BJ (cell line): ENCODE measurements around the gene VPS4A. TPM values are rescaled to one million over a fixed set of nuclear protein-coding genes. Genes with fewer than 3 reads are reported as not detected.

Experiments used
- CTCF ChIA-PET: fragments of 350-600 bp; formaldehyde crosslinking; extraction: SDS; loops from one replicate; lab custom pipeline; 2021; ENCODE audit warnings: antibody characterized with exemption, inconsistent platforms; lab: Yijun Ruan, JAX
- POLR2A ChIA-PET: fragments of 300-600 bp; sonication (Branson Sonifier 250); formaldehyde crosslinking; extraction: SDS; loops from one replicate; lab custom pipeline; 2021; ENCODE audit warnings: antibody characterized with exemption; lab: Charles Lee
- DNase-seq: peaks from one replicate; pipeline ENCODE4 v3.0.0-alpha.2; 2011; ENCODE audit warnings: low read depth
- H3K27me3 ChIP-seq: 2 replicates; pipeline ENCODE4 v1.6.0; 2011; ENCODE audit warnings: low read length; ENCODE audit not compliant: control insufficient read depth, insufficient read depth
- H3K36me3 ChIP-seq: 2 replicates; pipeline ENCODE4 v1.5.1; 2011; ENCODE audit warnings: low read length; ENCODE audit not compliant: control insufficient read depth, insufficient read depth
- H3K4me3 ChIP-seq: 2 replicates; pipeline ENCODE4 v1.5.1; 2011; ENCODE audit warnings: low read depth, mild to moderate bottlenecking, control low read depth, low read length
- polyA plus RNA-seq: library from polyadenylated mRNA; depleted of rRNA; stranded (reverse); fragments of >200 nt; gene quantifications from 2 replicates; pipeline ENCODE4 v1.2.3, GENCODE V29; 2011
- TF ChIP-seq, protein P1 (sequence below): IDR thresholded peaks from 2 replicates; pipeline ENCODE4 v1.5.1; 2011; ENCODE audit warnings: low read depth, mild to moderate bottlenecking, control low read depth, inconsistent platforms, low read length, moderate library complexity; ENCODE audit not compliant: insufficient read depth

Gene VPS4A
- polyA plus RNA-seq, 1 experiment = 19.4 TPM

DNA sequence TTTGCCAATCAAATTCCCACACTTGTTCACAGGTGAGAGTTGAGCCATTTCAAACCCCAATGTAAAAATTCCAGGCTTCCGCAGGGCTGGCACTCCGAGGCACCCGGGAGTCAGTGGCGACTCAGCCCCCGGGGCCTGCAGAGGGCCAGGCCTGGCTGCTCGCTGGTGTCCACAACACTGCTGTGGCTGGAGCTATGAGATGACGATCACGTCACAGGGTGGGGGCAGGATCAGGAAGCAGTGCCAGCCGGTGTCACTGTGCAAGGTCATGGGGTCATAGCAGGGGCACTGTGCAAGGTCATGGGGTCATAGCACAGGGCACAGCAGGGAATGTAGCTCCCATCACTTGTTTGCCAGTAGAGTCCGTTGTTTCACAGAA lies 7.8 kb downstream of the VPS4A start:
- TF ChIP-seq, protein P1, sequence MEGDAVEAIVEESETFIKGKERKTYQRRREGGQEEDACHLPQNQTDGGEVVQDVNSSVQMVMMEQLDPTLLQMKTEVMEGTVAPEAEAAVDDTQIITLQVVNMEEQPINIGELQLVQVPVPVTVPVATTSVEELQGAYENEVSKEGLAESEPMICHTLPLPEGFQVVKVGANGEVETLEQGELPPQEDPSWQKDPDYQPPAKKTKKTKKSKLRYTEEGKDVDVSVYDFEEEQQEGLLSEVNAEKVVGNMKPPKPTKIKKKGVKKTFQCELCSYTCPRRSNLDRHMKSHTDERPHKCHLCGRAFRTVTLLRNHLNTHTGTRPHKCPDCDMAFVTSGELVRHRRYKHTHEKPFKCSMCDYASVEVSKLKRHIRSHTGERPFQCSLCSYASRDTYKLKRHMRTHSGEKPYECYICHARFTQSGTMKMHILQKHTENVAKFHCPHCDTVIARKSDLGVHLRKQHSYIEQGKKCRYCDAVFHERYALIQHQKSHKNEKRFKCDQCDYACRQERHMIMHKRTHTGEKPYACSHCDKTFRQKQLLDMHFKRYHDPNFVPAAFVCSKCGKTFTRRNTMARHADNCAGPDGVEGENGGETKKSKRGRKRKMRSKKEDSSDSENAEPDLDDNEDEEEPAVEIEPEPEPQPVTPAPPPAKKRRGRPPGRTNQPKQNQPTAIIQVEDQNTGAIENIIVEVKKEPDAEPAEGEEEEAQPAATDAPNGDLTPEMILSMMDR = no peak
- Histone ChIP-seq H3K36me3 (peaks cover 66% of the 10 kb centered on the region), H3K4me3 (no peak overlapping the region), H3K27me3 (no peaks in the 10 kb centered on the region)
- ChIA-PET POLR2A (no interaction called here), CTCF (no interaction called here)
- no peak for DNase-seq

DNA sequence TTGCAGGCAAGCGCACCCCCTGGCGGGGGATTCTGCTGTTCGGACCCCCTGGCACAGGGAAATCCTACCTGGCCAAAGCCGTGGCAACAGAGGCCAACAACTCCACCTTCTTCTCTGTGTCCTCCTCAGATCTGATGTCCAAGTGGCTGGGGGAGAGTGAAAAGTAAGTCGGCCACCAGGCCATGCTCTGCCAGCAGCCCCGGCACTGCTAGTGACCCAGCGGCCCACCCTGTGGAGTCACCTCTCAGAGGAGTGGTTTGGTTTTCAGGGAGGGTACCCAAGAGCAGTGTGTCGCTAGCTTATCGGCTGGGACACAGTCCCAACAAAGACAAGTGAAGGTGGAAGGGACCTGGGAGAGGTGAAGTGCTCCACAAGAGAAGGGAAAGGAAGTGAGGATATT lies 8.2 kb downstream of the VPS4A start:
- TF ChIP-seq, protein P1 = no peak
- POLR2A ChIA-PET = no interaction called here
- Histone ChIP-seq H3K4me3 (no peak overlapping the region), H3K27me3 (no peaks in the 10 kb centered on the region), H3K36me3 (peaks cover 69% of the 10 kb centered on the region)
- CTCF ChIA-PET = no interaction called here
- no peak for DNase-seq

DNA sequence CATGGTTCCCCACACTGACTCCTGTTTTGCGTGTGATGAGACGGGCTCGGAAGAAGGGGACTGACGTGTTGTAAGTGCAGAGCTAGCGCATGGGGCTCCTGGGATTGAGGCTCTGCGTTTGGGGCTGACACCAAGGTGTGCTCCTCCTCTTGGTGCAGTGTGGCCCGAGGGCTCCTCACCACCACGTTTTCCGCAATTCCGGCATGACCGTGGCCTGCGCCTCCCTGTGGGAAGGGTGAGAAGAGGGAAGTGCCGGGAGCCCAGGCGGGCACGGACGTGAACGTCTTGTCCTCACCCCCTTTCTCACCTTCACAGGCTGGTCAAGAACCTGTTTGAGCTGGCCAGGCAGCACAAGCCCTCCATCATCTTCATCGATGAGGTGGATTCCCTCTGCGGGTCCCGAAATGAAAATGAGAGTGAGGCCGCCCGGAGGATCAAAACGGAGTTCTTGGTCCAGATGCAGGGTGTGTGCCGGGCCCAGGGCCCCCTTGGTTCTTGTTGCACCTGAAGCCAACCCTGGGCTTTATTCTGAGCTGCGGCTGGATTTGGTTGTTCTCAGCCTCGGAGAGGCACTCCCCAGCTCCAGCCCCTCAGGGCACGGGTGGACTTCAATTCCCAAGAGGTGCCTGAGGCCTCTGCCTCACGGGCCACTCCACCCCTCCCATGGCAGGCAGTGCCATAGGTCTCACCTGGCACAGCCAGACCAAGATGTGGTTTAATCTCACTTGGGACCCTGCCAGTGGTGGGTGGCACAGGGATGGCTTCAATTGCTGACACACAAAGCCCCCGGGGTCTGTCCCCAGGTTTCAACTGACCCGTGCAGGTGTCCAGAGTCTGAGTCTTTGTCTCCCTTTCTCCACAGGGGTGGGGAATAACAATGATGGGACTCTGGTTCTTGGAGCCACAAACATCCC lies 8.9 kb downstream of the VPS4A start:
- DNase-seq = no peak
- TF ChIP-seq, protein P1 = no peak
- CTCF ChIA-PET = no interaction called here
- Histone ChIP-seq H3K27me3 (no peaks in the 10 kb centered on the region), H3K36me3 (peaks cover 69% of the 10 kb centered on the region), H3K4me3 (no peak overlapping the region)
- POLR2A ChIA-PET = no interaction called here

DNA sequence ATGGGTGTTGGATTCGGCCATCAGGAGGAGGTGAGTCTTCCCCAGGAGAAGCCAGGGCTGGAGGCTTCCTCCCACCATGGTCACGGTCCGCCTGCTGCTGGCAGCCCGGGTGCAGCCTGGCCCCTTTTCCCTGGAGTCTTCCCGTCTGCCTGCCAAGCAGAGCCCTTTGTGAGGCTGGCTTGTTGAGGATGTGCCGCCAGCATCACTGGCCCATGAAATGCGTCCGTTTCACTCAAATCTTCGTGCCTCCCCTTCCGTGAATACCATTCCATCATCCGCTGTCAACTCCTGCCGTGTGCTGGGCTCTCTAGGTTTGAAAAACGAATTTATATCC lies 9.6 kb downstream of the VPS4A start:
- TF ChIP-seq, protein P1 = no peak
- CTCF ChIA-PET = no interaction called here
- peaks cover 65% of the 10 kb centered on the region for H3K36me3 ChIP-seq

DNA sequence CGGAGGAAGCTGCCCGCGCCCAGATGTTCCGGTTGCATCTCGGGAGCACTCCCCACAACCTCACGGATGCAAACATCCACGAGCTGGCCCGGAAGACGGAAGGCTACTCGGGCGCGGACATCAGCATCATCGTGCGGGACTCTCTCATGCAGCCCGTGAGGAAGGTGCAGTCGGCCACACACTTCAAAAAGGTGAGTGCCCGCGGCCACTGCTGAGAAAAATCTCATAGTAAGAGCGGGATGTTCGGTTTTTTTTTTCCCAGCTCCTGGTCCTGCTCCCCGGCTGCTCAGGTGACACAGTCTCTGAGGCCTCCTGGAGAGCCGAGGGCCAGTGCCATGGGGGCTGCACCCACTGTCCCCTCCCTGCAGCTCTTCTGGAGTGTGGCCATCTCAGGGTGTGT lies 9.9 kb downstream of the VPS4A start:
- CTCF ChIA-PET = no interaction called here
- peaks cover 64% of the 10 kb centered on the region for H3K36me3 ChIP-seq
- no peaks in the 10 kb centered on the region for H3K27me3 ChIP-seq
- no peak for DNase-seq
- POLR2A ChIA-PET = no interaction called here
- TF ChIP-seq, protein P1 = no peak
- H3K4me3 ChIP-seq = no peak overlapping the region

More for the DNA sequence above, 9.6 kb downstream of the VPS4A start:
- no peak for DNase-seq
- H3K4me3 ChIP-seq = no peak overlapping the region
- no peaks in the 10 kb centered on the region for H3K27me3 ChIP-seq
- POLR2A ChIA-PET = no interaction called here
